Esophagus squamous epithelium (tissue), 4 donors: ENCODE measurements around the gene ARHGAP12.

Experiments
- POLR2A ChIP-seq, 4 donors: fragments of 450-650 bp; IDR thresholded peaks; one replicate each; pipeline ENCODE4 v1.6.1; 2017; ENCODE audit warnings: antibody characterized with exemption in 4 of 4, mild to moderate bottlenecking in 4 of 4, moderate library complexity in 3 of 4
- TF ChIP-seq, protein P1 (sequence below), 6 experiments: fragments of 450-650 bp in 4 of 6; fragments of 200-600 bp in 2 of 6; sonication (generic) in 2 of 6; IDR thresholded peaks; one replicate each; pipeline ENCODE4 v1.5.1; 2016 to 2019; ENCODE audit warnings: antibody characterized with exemption in 6 of 6, mild to moderate bottlenecking in 4 of 6, moderate library complexity in 4 of 6

DNA sequence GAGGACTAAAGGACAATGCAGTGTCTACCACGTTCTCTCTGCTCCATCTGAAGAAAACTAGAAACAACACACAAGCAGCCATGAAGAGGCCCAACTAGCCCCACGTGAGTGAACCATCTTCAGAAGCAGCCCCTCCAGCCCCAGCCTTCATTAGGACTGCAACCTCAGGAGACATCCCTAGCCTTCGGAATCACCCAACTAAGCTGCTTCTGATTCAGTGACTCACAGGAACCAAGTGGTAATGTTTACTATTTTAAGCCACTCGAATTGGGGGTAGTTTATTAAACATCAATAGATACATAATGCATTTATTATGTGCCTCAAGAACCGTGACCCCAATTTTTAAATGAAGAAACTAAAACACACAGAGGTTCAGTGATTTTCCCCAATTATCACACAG is 22.6 kb downstream of the ARHGAP12 start:
- no peak for TF ChIP-seq POLR2A (IDR thresholded peaks at IDR 0.05)
- TF ChIP-seq, protein P1, sequence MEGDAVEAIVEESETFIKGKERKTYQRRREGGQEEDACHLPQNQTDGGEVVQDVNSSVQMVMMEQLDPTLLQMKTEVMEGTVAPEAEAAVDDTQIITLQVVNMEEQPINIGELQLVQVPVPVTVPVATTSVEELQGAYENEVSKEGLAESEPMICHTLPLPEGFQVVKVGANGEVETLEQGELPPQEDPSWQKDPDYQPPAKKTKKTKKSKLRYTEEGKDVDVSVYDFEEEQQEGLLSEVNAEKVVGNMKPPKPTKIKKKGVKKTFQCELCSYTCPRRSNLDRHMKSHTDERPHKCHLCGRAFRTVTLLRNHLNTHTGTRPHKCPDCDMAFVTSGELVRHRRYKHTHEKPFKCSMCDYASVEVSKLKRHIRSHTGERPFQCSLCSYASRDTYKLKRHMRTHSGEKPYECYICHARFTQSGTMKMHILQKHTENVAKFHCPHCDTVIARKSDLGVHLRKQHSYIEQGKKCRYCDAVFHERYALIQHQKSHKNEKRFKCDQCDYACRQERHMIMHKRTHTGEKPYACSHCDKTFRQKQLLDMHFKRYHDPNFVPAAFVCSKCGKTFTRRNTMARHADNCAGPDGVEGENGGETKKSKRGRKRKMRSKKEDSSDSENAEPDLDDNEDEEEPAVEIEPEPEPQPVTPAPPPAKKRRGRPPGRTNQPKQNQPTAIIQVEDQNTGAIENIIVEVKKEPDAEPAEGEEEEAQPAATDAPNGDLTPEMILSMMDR (IDR thresholded peaks at IDR 0.05): no peak
